ENCODE data around the gene DSG4.
"Not testable (repeated sequence)": the region's sequence is repeated elsewhere in the genome, so short reads cannot be mapped to it uniquely, and the experiment has no call there.

The DSG4 gene, protein sequence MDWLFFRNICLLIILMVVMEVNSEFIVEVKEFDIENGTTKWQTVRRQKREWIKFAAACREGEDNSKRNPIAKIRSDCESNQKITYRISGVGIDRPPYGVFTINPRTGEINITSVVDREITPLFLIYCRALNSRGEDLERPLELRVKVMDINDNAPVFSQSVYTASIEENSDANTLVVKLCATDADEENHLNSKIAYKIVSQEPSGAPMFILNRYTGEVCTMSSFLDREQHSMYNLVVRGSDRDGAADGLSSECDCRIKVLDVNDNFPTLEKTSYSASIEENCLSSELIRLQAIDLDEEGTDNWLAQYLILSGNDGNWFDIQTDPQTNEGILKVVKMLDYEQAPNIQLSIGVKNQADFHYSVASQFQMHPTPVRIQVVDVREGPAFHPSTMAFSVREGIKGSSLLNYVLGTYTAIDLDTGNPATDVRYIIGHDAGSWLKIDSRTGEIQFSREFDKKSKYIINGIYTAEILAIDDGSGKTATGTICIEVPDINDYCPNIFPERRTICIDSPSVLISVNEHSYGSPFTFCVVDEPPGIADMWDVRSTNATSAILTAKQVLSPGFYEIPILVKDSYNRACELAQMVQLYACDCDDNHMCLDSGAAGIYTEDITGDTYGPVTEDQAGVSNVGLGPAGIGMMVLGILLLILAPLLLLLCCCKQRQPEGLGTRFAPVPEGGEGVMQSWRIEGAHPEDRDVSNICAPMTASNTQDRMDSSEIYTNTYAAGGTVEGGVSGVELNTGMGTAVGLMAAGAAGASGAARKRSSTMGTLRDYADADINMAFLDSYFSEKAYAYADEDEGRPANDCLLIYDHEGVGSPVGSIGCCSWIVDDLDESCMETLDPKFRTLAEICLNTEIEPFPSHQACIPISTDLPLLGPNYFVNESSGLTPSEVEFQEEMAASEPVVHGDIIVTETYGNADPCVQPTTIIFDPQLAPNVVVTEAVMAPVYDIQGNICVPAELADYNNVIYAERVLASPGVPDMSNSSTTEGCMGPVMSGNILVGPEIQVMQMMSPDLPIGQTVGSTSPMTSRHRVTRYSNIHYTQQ

DNA sequence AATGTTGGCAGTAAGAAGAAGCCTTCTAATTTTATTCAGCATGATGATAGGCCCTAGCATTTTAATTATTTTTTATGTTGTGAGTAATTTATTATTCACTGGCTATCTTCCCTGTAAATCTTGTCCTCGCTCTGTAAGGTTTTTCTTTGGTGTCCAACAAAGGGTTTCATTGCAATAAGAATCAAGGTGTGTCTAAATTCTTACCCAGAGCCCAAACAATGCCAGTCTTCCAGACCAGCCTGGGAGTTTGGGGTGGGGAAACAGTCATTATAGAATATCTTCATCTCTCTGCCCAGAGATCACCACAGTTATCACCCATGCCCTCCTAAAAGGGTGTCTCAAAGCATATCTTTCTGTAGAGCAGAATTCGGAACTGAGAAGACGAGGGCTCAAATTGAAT lies at the start of gene DSG4:
Gene DSG4, plus strand, starts transcription at position 301 of the 400 bp plus-strand sequence. CDS start 135 bp downstream, outside the sequence.
- no peaks in the 10 kb centered on the region for H3K4me1 ChIP-seq (ENCODE audit: control insufficient read depth, insufficient read depth, low read length)
- no peaks in the 10 kb centered on the region for H3K36me3 ChIP-seq (ENCODE audit: control insufficient read depth, insufficient read depth, low read length)
- no peaks in the 10 kb centered on the region for H3K27me3 ChIP-seq (ENCODE audit: control insufficient read depth, insufficient read depth, low read length)
- H3K27ac ChIP-seq (ENCODE audit: low read depth, low read length), result no peak within 1 kb of the TSS
- H3K9ac ChIP-seq (ENCODE audit: low read length), result no peak within 1 kb of the TSS
- H3K4me3 ChIP-seq (ENCODE audit: low read length), result no peak within 1 kb of the TSS

DNA sequence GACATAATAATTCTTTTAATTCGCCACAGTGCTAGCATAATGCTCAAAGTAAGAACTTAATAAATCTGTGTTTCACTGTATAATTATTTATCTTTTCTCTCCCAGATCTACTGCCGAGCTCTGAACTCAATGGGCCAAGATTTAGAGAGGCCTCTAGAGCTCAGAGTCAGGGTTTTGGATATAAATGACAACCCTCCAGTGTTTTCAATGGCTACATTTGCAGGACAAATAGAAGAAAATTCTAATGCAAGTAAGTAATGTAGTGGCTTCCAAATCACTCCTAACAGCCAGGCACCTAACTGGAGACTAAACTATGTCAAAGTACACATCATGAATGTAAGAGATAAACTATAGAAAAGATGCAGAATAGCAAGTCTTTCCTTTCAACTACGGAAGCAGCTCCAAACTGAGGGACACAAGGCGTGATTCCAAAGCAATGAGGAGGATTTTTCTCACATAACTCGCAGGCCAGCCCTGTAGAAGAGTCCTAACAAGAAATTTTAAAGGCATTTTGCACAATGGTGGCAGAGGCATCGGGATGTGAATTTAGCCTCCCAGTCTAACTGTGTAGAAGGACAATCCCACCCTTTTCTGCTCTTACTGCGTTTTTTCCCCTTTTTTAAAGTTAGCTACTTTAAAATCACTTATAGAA lies 46.7 kb upstream of the DSG4 start:
- Histone ChIP-seq H3K27me3 (ENCODE audit: control insufficient read depth, insufficient read depth, low read length) (no peaks in the 10 kb centered on the region), H3K27ac (ENCODE audit: low read depth, low read length) (no peak overlapping the region), H3K4me1 (ENCODE audit: control insufficient read depth, insufficient read depth, low read length) (no peaks in the 10 kb centered on the region), H3K36me3 (ENCODE audit: control insufficient read depth, insufficient read depth, low read length) (no peaks in the 10 kb centered on the region), H3K9ac (ENCODE audit: low read length) (no peak overlapping the region), H3K4me3 (ENCODE audit: low read length) (no peak overlapping the region)

DNA sequence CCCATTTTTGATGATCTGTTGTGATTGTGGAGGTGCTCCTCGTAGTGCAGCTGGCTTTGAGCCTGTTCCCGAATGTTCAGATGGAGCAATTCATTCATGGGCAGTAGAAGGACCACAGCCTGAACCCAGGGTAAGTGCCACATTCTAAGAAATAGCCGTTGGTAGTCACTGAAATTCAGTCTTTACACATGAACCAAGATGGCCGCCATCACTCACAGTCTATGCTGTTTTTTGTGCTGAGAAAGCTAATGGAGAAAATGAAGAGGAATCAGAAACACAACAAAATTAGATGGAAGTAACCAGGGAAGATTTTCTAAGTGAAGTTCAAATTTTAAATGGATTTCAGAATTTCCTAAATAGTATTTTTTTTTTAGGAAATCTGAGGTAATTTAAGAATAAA lies 33.1 kb upstream of the DSG4 start:
- Histone ChIP-seq H3K4me1 (ENCODE audit: control insufficient read depth, insufficient read depth, low read length) (no peaks in the 10 kb centered on the region), H3K27ac (ENCODE audit: low read depth, low read length) (no peak overlapping the region), H3K36me3 (ENCODE audit: control insufficient read depth, insufficient read depth, low read length) (no peaks in the 10 kb centered on the region), H3K9ac (ENCODE audit: low read length) (no peak overlapping the region), H3K4me3 (ENCODE audit: low read length) (no peak overlapping the region), H3K27me3 (ENCODE audit: control insufficient read depth, insufficient read depth, low read length) (no peaks in the 10 kb centered on the region)

DNA sequence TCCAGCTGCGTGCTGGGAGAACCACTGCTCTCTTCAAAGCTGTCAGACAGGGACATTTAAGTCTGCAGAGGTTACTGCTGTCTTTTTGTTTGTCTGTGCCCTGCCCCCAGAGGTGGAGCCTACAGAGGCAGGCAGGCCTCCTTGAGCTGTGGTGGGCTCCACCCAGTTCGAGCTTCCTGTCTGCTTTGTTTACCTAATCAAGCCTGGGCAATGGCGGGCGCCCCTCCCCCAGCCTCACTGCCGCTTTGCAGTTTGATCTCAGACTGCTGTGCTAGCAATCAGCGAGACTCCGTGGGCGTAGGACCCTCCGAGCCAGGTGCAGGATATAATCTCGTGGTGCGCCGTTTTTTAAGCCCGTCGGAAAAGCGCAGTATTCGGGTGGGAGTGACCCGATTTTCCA lies 23.2 kb upstream of the DSG4 start:
- not testable (repeated sequence) for H3K27me3 ChIP-seq (ENCODE audit: control insufficient read depth, insufficient read depth, low read length); H3K9ac ChIP-seq (ENCODE audit: low read length); H3K36me3 ChIP-seq (ENCODE audit: control insufficient read depth, insufficient read depth, low read length); H3K4me3 ChIP-seq (ENCODE audit: low read length); H3K27ac ChIP-seq (ENCODE audit: low read depth, low read length); H3K4me1 ChIP-seq (ENCODE audit: control insufficient read depth, insufficient read depth, low read length)

DNA sequence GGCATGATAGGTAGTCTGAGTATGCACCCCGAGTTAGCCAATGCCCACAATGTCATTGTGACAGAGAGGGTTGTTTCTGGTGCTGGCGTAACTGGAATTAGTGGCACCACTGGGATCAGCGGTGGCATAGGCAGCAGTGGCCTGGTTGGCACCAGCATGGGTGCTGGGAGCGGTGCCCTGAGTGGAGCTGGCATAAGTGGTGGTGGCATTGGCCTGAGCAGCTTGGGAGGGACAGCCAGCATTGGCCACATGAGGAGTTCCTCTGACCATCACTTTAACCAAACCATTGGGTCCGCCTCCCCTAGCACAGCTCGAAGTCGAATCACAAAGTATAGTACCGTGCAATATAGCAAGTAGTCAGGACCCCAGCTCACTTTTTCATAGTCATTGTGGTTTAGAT lies 21.6 kb upstream of the DSG4 start:
- Histone ChIP-seq H3K36me3 (ENCODE audit: control insufficient read depth, insufficient read depth, low read length) (no peaks in the 10 kb centered on the region), H3K9ac (ENCODE audit: low read length) (no peak overlapping the region), H3K27ac (ENCODE audit: low read depth, low read length) (no peak overlapping the region), H3K27me3 (ENCODE audit: control insufficient read depth, insufficient read depth, low read length) (no peaks in the 10 kb centered on the region), H3K4me1 (ENCODE audit: control insufficient read depth, insufficient read depth, low read length) (no peaks in the 10 kb centered on the region), H3K4me3 (ENCODE audit: low read length) (no peak overlapping the region)

DNA sequence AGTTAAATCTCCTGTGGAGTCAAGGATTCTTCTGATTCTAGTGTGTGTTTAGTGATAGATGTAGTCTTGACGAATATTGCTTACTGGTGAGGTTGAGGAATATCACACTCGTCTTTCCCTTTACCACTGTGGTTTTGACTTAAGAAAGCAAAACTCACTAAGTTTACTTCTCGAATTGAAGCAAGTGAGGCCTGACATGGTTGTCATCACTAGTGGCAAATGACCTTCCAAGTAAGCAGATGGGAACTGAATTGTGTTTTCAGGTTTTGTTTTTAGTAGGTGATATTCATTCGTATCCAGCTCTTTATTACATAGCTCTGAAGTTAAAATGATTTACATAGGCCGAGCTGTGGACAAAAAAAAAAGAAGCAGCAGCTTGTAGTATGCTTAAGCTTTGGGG lies 20.6 kb upstream of the DSG4 start:
- Histone ChIP-seq H3K36me3 (ENCODE audit: control insufficient read depth, insufficient read depth, low read length) (no peaks in the 10 kb centered on the region), H3K27ac (ENCODE audit: low read depth, low read length) (no peak overlapping the region), H3K27me3 (ENCODE audit: control insufficient read depth, insufficient read depth, low read length) (no peaks in the 10 kb centered on the region), H3K4me3 (ENCODE audit: low read length) (no peak overlapping the region), H3K9ac (ENCODE audit: low read length) (no peak overlapping the region), H3K4me1 (ENCODE audit: control insufficient read depth, insufficient read depth, low read length) (no peaks in the 10 kb centered on the region)

DNA sequence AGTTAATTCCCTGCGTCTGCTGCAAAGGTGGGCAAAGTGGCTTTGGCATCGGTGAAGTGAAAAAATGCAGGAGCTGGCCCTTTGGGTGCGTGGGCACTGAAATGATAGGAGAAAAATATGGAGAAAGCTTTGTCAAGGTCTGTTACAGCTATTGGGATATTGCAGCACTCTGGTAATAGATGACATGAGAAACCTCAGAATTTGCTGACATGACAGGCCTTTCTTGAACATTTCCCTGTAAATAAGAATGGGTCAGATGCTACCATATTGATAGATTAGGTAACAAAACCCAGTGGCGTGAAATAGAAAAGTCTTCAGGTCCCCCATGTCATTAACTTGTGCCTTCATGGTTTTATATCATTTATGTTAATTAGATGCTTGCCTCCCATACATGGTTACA lies 12.4 kb upstream of the DSG4 start:
- H3K27me3 ChIP-seq (ENCODE audit: control insufficient read depth, insufficient read depth, low read length), result no peaks in the 10 kb centered on the region
- no peak overlapping the region for H3K4me3 ChIP-seq (ENCODE audit: low read length)
- no peak overlapping the region for H3K9ac ChIP-seq (ENCODE audit: low read length)
- no peak overlapping the region for H3K27ac ChIP-seq (ENCODE audit: low read depth, low read length)
- no peaks in the 10 kb centered on the region for H3K4me1 ChIP-seq (ENCODE audit: control insufficient read depth, insufficient read depth, low read length)
- H3K36me3 ChIP-seq (ENCODE audit: control insufficient read depth, insufficient read depth, low read length), result no peaks in the 10 kb centered on the region

DNA sequence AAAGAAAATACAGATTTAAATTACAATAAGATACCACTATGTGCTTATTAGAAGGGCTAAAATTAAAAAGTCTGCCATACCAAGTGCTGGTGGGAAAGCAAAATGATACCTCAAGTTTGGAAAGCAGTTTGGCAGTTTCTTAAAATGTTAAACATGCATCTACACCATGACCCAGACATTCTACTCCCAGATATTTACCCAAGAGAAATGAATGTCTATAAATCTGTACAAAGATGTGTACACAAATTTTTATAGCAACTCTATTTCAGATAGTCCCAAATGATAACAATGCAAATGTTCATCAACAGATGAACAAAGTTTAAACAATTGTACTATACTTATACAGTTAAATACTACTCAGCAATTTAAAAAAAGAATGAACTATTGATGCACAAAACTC lies 7.1 kb upstream of the DSG4 start:
- Histone ChIP-seq H3K9ac (ENCODE audit: low read length) (no peak overlapping the region), H3K27me3 (ENCODE audit: control insufficient read depth, insufficient read depth, low read length) (no peaks in the 10 kb centered on the region), H3K4me1 (ENCODE audit: control insufficient read depth, insufficient read depth, low read length) (no peaks in the 10 kb centered on the region), H3K27ac (ENCODE audit: low read depth, low read length) (no peak overlapping the region), H3K4me3 (ENCODE audit: low read length) (no peak overlapping the region), H3K36me3 (ENCODE audit: control insufficient read depth, insufficient read depth, low read length) (no peaks in the 10 kb centered on the region)

DNA sequence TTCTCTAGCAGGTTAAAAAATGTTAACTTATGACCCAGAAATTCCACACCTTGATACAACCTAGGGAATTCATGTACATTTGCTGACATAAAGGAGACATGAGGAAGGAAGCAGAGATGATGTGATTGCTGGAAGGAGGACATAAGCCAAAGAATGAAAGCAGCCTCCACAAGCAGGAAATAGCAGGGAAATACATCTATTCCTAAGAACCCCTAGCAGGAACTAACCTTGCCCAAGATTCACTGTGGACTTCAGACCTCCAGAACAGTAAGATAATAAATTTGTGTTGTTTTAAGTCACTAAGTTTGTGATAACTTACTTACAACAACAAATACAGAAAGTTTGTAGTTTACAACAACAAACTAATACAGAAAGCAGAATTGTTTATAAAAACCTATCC lies 4.6 kb upstream of the DSG4 start:
- Histone ChIP-seq H3K9ac (ENCODE audit: low read length) (no peak overlapping the region), H3K27ac (ENCODE audit: low read depth, low read length) (no peak overlapping the region), H3K4me3 (ENCODE audit: low read length) (no peak overlapping the region), H3K27me3 (ENCODE audit: control insufficient read depth, insufficient read depth, low read length) (no peaks in the 10 kb centered on the region), H3K36me3 (ENCODE audit: control insufficient read depth, insufficient read depth, low read length) (no peaks in the 10 kb centered on the region), H3K4me1 (ENCODE audit: control insufficient read depth, insufficient read depth, low read length) (no peaks in the 10 kb centered on the region)

DNA sequence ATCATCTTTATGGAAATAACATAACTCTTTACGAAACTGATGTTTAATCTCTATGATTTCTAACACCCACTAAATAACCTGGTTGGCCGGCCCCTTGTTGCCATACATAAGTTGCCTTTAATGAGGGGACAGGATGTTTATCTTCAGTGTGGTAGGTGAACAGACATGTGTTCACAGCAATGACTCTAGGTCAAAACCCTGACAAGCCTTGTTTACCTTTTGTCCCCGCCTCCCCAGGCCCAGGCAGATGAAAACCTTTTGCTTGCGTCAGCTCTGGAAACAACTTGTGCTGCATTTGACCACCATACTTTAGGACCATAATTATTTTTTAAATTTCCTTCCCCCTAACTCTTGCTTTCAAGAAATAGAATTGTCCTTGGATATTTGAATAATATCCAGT lies 2.9 kb upstream of the DSG4 start:
- Histone ChIP-seq H3K9ac (ENCODE audit: low read length) (no peak overlapping the region), H3K4me3 (ENCODE audit: low read length) (no peak overlapping the region), H3K27me3 (ENCODE audit: control insufficient read depth, insufficient read depth, low read length) (no peaks in the 10 kb centered on the region), H3K4me1 (ENCODE audit: control insufficient read depth, insufficient read depth, low read length) (no peaks in the 10 kb centered on the region), H3K27ac (ENCODE audit: low read depth, low read length) (no peak overlapping the region), H3K36me3 (ENCODE audit: control insufficient read depth, insufficient read depth, low read length) (no peaks in the 10 kb centered on the region)

DNA sequence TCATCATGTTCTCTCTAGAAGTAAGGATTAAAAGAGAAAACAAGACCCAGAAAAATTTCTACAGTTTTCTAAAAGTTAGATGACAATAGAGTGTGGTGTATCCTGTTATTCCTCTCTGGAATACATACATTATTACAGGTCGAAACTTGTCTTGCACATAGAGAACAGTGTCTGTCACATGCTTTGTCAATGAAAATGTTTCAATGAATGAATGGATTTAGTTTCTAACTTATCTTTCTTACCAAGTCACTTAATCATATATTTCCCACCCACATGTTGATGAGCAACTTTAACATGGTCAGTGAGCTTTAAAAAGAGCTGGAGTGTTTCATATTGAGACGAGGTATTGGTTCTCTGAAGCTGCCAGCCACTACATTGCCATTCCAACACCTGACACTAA lies 4.3 kb downstream of the DSG4 start:
- H3K36me3 ChIP-seq (ENCODE audit: control insufficient read depth, insufficient read depth, low read length), result no peaks in the 10 kb centered on the region
- H3K4me3 ChIP-seq (ENCODE audit: low read length), result no peak overlapping the region
- no peak overlapping the region for H3K9ac ChIP-seq (ENCODE audit: low read length)
- no peaks in the 10 kb centered on the region for H3K27me3 ChIP-seq (ENCODE audit: control insufficient read depth, insufficient read depth, low read length)
- no peak overlapping the region for H3K27ac ChIP-seq (ENCODE audit: low read depth, low read length)
- H3K4me1 ChIP-seq (ENCODE audit: control insufficient read depth, insufficient read depth, low read length), result no peaks in the 10 kb centered on the region

DNA sequence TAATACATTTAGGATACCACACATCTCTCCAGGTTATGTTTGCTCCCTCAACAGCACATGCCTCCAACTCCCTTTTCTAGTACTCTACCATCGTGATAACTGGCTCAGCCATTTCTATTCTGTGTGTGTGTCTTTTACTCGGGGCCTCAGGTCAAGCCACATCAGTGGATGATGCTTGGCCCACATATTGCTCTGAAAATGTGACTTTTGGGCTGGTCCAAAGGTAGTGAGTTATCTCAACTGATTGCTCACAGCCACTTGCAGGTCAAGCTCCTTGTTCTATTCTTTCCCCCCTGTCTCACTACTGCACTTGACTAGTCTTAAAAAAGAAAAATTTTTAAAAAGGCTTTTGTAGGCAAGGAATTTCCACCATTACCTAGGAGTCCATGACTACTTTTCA lies 5.5 kb downstream of the DSG4 start:
- H3K4me3 ChIP-seq (ENCODE audit: low read length), result no peak overlapping the region
- no peaks in the 10 kb centered on the region for H3K4me1 ChIP-seq (ENCODE audit: control insufficient read depth, insufficient read depth, low read length)
- no peak overlapping the region for H3K27ac ChIP-seq (ENCODE audit: low read depth, low read length)
- H3K36me3 ChIP-seq (ENCODE audit: control insufficient read depth, insufficient read depth, low read length), result no peaks in the 10 kb centered on the region
- H3K9ac ChIP-seq (ENCODE audit: low read length), result no peak overlapping the region
- no peaks in the 10 kb centered on the region for H3K27me3 ChIP-seq (ENCODE audit: control insufficient read depth, insufficient read depth, low read length)
